Liver (tissue), 9 donors: ENCODE results near the gene ST3GAL4. TPM values are rescaled to one million over a fixed set of nuclear protein-coding genes. Genes with fewer than 3 reads are reported as not detected.

Experiments used
- DNase-seq: peaks from one replicate; pipeline ENCODE4 v3.0.0-alpha.2; 2017; ENCODE audit warnings: low spot score
- H3K27ac ChIP-seq, 2 donors: one replicate each; pipeline ENCODE4 v1.7.0; 2013; ENCODE audit warnings: inconsistent platforms in 2 of 2, low read length in 2 of 2, control low read depth in 1 of 2, low read depth in 1 of 2, mild to moderate bottlenecking in 1 of 2
- H3K27me3 ChIP-seq, 4 donors: one replicate each; pipeline versions ENCODE4 v1.6.1 to v1.7.0; 2013; ENCODE audit warnings: low read length in 3 of 4, inconsistent platforms in 1 of 4, mild to moderate bottlenecking in 1 of 4, moderate library complexity in 1 of 4; ENCODE audit not compliant: control insufficient read depth in 4 of 4, insufficient read depth in 4 of 4
- H3K36me3 ChIP-seq, 4 donors: one replicate each; pipeline versions ENCODE4 v1.6.1 to v1.7.0; 2013; ENCODE audit warnings: low read length in 3 of 4, mild to moderate bottlenecking in 3 of 4, low read depth in 1 of 4, moderate library complexity in 1 of 4; ENCODE audit not compliant: control insufficient read depth in 4 of 4, insufficient read depth in 3 of 4
- H3K4me1 ChIP-seq, 4 donors: one replicate each; pipeline versions ENCODE4 v1.6.1 to v1.7.0; 2013; ENCODE audit warnings: low read length in 3 of 4, mild to moderate bottlenecking in 3 of 4, moderate library complexity in 1 of 4; ENCODE audit not compliant: control insufficient read depth in 4 of 4, insufficient read depth in 4 of 4
- H3K4me3 ChIP-seq, 3 donors: one replicate each; pipeline versions ENCODE4 v1.6.1 to v1.7.0; 2013; ENCODE audit warnings: low read length in 3 of 3, control low read depth in 1 of 3, low read depth in 1 of 3, mild to moderate bottlenecking in 1 of 3
- H3K9ac ChIP-seq, 2 donors: one replicate each; pipeline ENCODE4 v1.7.0; 2013; ENCODE audit warnings: low read length in 2 of 2, mild to moderate bottlenecking in 2 of 2, moderate library complexity in 2 of 2, control low read depth in 1 of 2, low read depth in 1 of 2
- H3K9me3 ChIP-seq, 4 donors: one replicate each; pipeline versions ENCODE4 v1.6.1 to v1.7.0; 2013; ENCODE audit warnings: low read length in 3 of 4; ENCODE audit not compliant: control insufficient read depth in 4 of 4
- ATF3 ChIP-seq: IDR thresholded peaks from 2 replicates; pipeline ENCODE4 v1.6.1; 2016; ENCODE audit warnings: antibody characterized with exemption
- CTCF ChIP-seq: fragments of 150-350 bp; IDR thresholded peaks from 2 replicates; pipeline ENCODE4 v1.5.1; 2017; ENCODE audit warnings: improper control_type of control experiment, low read depth, low read length; ENCODE audit not compliant: missing input control
- EGR1 ChIP-seq, 2 donors: IDR thresholded peaks; 2 replicates each; pipeline ENCODE4 v1.6.1; 2016 to 2018; ENCODE audit warnings: antibody characterized with exemption in 2 of 2, low read depth in 2 of 2
- FOXA2 ChIP-seq: IDR thresholded peaks from 2 replicates; pipeline ENCODE4 v1.6.1; 2016; ENCODE audit warnings: antibody characterized with exemption
- GABPA ChIP-seq, 2 donors: IDR thresholded peaks in 1 of 2; conservative IDR thresholded peaks in 1 of 2; 2 replicates each; pipeline ENCODE4 v1.6.1; 2016; ENCODE audit warnings: antibody characterized with exemption in 2 of 2, mild to moderate bottlenecking in 1 of 2, moderate library complexity in 1 of 2
- HNF4G ChIP-seq: IDR thresholded peaks from 2 replicates; pipeline ENCODE4 v1.6.1; 2016; ENCODE audit warnings: antibody characterized with exemption
- JUND ChIP-seq, 2 donors: IDR thresholded peaks; 2 replicates each; pipeline ENCODE4 v1.6.1; 2016; ENCODE audit warnings: antibody characterized with exemption in 2 of 2
- MAX ChIP-seq: IDR thresholded peaks from 2 replicates; pipeline ENCODE4 v1.6.1; 2016; ENCODE audit warnings: antibody characterized with exemption
- NR2F2 ChIP-seq: IDR thresholded peaks from 2 replicates; pipeline ENCODE4 v1.6.1; 2016; ENCODE audit warnings: antibody characterized with exemption
- RAD21 ChIP-seq, 2 donors: IDR thresholded peaks; 2 replicates each; pipeline ENCODE4 v1.6.1; 2016; ENCODE audit warnings: antibody characterized with exemption in 2 of 2, mild to moderate bottlenecking in 2 of 2
- RXRA ChIP-seq, 2 donors: IDR thresholded peaks; 2 replicates each; pipeline ENCODE4 v1.6.1; 2017 to 2018; ENCODE audit warnings: antibody characterized with exemption in 2 of 2, mild to moderate bottlenecking in 1 of 2
- SP1 ChIP-seq: IDR thresholded peaks from 2 replicates; pipeline ENCODE4 v1.6.1; 2018; ENCODE audit warnings: antibody characterized with exemption, mild to moderate bottlenecking
- TAF1 ChIP-seq: conservative IDR thresholded peaks from 2 replicates; pipeline ENCODE4 v1.6.1; 2016; ENCODE audit warnings: antibody characterized with exemption, mild to moderate bottlenecking
- YY1 ChIP-seq: IDR thresholded peaks from 2 replicates; pipeline ENCODE4 v1.6.1; 2016; ENCODE audit warnings: antibody characterized with exemption, mild to moderate bottlenecking
- ZBTB33 ChIP-seq: IDR thresholded peaks from 2 replicates; pipeline ENCODE4 v1.6.1; 2016; ENCODE audit warnings: antibody characterized with exemption
- WGBS: extraction: QIAGEN DNeasy Blood & Tissue Kit; methylation state at CpG from one replicate; pipeline ENCODE4 v1.1.7; 2013; 5-methylcytosine and 5-hydroxymethylcytosine counted together
- polyA plus RNA-seq, 2 donors: library from polyadenylated mRNA; stranded (reverse) in 1 of 2; unstranded in 1 of 2; fragments of 200-250 nt in 1 of 2; fragments of >200 nt in 1 of 2; fragmentation: Nextera tagmentation in 1 of 2; extraction: Ambion mirVana in 1 of 2; gene quantifications; one replicate each; pipeline versions ENCODE4 v1.2.1 to v1.2.3, GENCODE V29; 2013 to 2015
- total RNA-seq, 2 donors: library from RNA; depleted of rRNA; stranded (reverse); fragments of >200 nt; gene quantifications; one replicate each; pipeline ENCODE4 v1.2.3, GENCODE V29; 2014
- donor health status: healthy.
- donor health status: healthy.
- donor health status: healthy.
- donor health status: healthy.
- donor health status: healthy.

The ST3GAL4 gene
- total and polyA plus RNA-seq, 4 donors, result 4.5 to 18.4 (median 10.6) TPM

- TF ChIP-seq RAD21 (IDR thresholded peaks at IDR 0.05), result peak; percentile 97 to 98
- peak; percentile 98 for TF ChIP-seq CTCF
- TF ChIP-seq GABPA (IDR thresholded peaks at IDR 0.05 in 1 of 2, conservative IDR thresholded peaks at IDR 0.05 in 1 of 2), result no peak
- H3K27ac ChIP-seq, result no peak overlapping the region
- no peak overlapping the region for H3K9ac ChIP-seq
- no peak overlapping the region for H3K4me3 ChIP-seq
- peaks cover 0 to 6% (median 4%) of the 10 kb centered on the region in 4 donors for H3K4me1 ChIP-seq
- H3K36me3 ChIP-seq, result no peaks in the 10 kb centered on the region
- H3K27me3 ChIP-seq, result peaks cover 0 to 8% (median 0%) of the 10 kb centered on the region in 4 donors
- peak; percentile 78 for DNase-seq
- 18% methylated on average over 21 of the region's 21 CpGs for WGBS
- H3K9me3 ChIP-seq, result no peaks in the 10 kb centered on the region
Observed at GRCh38 chr11:126440792-126441514, 85.5 kb downstream of the ST3GAL4 start.

- Histone ChIP-seq H3K9me3 (no peaks in the 10 kb centered on the region), H3K36me3 (no peaks in the 10 kb centered on the region), H3K9ac (no peak overlapping the region), H3K4me3 (no peak overlapping the region), H3K27me3 (peaks cover 0 to 8% (median 0%) of the 10 kb centered on the region in 4 donors), H3K27ac (no peak overlapping the region), H3K4me1 (peaks cover 0 to 6% (median 4%) of the 10 kb centered on the region in 4 donors)
- no peak for TF ChIP-seq TAF1
- TF ChIP-seq YY1, result no peak
- no peak for TF ChIP-seq JUND (IDR thresholded peaks at IDR 0.05)
- no peak for TF ChIP-seq GABPA (IDR thresholded peaks at IDR 0.05 in 1 of 2, conservative IDR thresholded peaks at IDR 0.05 in 1 of 2)
- TF ChIP-seq FOXA2, result no peak
- TF ChIP-seq MAX, result no peak
- TF ChIP-seq EGR1 (IDR thresholded peaks at IDR 0.05; ENCODE audit: low read depth in 2 of 2), result no peak
- no peak for TF ChIP-seq RXRA (IDR thresholded peaks at IDR 0.05)
- no peak for TF ChIP-seq ZBTB33
- no peak for TF ChIP-seq CTCF
- TF ChIP-seq HNF4G, result no peak
- TF ChIP-seq ATF3, result no peak
- TF ChIP-seq NR2F2, result no peak
- no peak for TF ChIP-seq SP1
- DNase-seq, result no peak
- 56% methylated on average over 13 of the region's 13 CpGs for WGBS
Observed at GRCh38 chr11:126443120-126443519, 87.6 kb downstream of the ST3GAL4 start.
